Fibroblast of pulmonary artery (primary cell): Measurements from ENCODE around the gene PDZRN3.

ENCODE experiments used
- DNase-seq: peaks from one replicate; pipeline ENCODE4 v3.0.0-alpha.2; 2010; ENCODE audit warnings: low read depth
- H3K4me3 ChIP-seq: replicated peaks from 2 replicates; pipeline ENCODE4 v1.5.1; 2011; ENCODE audit warnings: low read depth, mild to moderate bottlenecking, control low read depth, low read length, moderate library complexity
- CTCF ChIP-seq: IDR thresholded peaks from 2 replicates; pipeline ENCODE4 v1.5.1; 2011; ENCODE audit warnings: mild to moderate bottlenecking, control low read depth, low read length, inconsistent platforms; ENCODE audit errors: missing control alignments

The PDZRN3 gene

DNA sequence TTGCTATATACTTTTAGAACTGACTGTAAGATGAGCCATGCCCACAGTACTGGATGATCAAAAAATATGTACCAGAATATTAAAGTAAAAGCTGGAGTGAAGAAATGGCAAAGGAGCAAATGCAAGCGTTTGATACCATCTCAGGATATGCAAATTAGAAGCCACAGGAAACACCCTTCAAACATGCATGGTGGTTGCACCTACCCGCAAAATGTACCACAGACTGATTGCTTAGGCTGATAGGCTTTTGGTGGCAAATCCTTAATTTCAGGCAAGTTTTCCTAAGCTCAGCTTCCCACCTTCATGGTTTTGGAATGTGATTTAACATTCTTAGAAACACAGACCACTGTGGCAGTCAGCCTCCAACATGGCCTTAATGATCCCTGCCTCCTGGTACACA lies 149.0 kb downstream of the PDZRN3 start:
- TF ChIP-seq CTCF, result no peak

DNA sequence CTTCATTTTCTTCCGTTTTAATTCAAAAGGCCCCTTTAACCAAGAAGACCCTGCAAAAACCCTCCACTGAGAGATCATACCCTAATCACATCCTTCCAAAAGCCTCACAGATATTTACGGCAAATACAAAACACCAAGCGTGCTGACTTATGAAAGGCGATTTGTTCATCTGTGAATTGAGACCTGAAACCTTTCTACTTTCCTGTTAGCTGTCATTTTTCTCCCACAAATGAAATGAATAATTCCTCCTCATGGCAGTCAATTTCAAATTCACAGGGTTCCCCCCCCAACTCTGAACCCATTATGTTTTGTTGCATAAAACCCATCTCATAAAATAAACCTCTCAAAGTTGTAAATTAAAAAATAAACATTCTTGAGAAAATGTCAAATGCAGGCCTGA lies 149.6 kb downstream of the PDZRN3 start:
- H3K4me3 ChIP-seq, result no peak overlapping the region
- no peak for DNase-seq
- no peak for TF ChIP-seq CTCF

More for the DNA sequence above, 149.0 kb downstream of the PDZRN3 start:
- no peak overlapping the region for H3K4me3 ChIP-seq
- no peak for DNase-seq

DNA sequence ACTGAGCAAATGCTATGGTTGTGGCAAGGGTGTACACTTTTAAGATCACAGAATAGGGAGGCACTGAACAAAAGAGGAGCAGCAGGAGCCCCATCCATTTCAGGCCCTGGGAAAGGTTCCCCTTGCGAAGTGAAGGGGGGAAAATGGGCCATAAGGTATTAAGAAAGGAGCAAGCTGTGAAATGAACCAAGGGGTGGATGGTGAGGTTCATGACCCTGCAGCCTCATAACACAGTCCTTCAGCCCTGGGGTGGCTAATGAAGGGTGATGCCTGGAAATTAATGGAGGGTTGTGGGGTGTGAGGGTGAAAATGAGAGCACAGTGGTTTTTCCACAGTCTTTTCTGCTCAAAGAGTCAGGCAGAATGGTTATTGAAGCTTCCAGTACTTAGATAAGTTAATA lies 150.1 kb downstream of the PDZRN3 start:
- no peak for TF ChIP-seq CTCF
- no peak overlapping the region for H3K4me3 ChIP-seq
- no peak for DNase-seq

DNA sequence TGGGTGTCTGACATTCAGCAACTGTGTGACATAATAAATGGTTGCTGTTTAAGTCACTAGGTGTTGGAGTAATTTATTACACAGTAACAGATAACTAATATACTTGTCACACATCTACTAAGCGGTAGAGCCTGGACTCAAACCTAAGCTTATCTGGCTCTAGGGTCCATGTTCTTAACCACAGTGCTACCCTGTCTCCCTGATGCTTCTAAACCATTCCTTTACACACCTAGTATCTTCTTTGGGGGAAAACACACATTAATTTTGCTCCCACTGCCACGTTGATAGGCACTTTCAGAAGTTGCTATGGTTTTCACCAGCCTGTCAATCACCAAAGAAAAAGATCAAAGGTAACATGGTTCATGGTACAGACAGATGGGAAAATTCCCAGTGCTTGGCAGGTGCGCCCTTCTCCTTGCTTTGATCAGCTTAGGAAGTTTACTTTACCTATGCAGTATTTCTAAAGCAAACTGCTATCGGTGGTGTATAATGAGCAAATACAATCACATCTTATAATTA lies 150.8 kb downstream of the PDZRN3 start:
- TF ChIP-seq CTCF, result no peak
- H3K4me3 ChIP-seq, result no peak overlapping the region
- DNase-seq, result no peak

DNA sequence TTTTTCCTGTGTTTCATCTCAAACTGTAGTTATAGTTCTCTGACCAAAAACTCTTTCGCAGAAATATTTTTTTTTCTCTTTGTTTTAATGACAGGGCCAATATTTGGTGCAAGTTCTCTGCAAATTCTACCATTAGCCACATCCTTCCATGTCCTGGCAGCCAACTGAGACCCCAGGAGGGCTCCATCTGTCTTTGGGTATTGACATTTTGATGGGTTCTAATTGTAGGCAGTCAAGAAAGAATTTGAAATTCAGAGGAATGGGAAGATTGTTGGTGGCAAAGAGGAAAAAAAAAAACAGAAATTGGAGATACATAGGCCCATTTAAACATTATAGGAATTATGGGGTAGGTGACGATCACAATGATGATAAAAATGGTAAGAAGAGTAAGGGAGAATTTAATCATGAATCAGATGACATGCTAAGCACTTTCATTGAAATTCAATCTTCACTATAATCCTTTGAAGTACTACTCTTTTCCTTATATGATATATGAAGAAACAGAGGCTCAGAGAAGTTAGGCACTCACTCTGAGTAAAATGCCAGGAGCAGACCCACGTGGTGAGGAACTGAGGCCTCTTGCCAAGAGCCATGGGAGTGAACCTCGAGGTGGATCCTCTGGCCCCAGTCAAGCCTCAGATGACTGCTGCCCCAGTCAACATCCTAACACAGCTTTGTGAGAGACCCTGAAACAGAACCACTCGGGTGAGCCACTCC lies 151.4 kb downstream of the PDZRN3 start:
- DNase-seq, result no peak
- no peak for TF ChIP-seq CTCF
- H3K4me3 ChIP-seq, result no peak overlapping the region

- no peak overlapping the region for H3K4me3 ChIP-seq
- no peak for DNase-seq
- TF ChIP-seq CTCF, result no peak
Measured at GRCh38 chr3:73471986-73472787, 152.6 kb downstream of the PDZRN3 start.
